HAP-1 (cell line): Measurements from ENCODE around the gene PWWP2A.

Experiments
- DNase-seq, 2 experiments: peaks; one replicate each; pipeline ENCODE4 v3.0.0-alpha.2; 2016 to 2020; ENCODE audit warnings: low spot score in 2 of 2
- H3K27me3 ChIP-seq: fragments of 250-450 bp; sonication (Bioruptor Pico); 2 replicates; pipeline ENCODE4 v1.5.1; 2020; ENCODE audit warnings: low read depth, mild to moderate bottlenecking, moderate library complexity
- H3K36me3 ChIP-seq: fragments of 250-450 bp; sonication (Bioruptor Pico); replicated peaks from 2 replicates; pipeline ENCODE4 v1.5.1; 2020; ENCODE audit warnings: mild to moderate bottlenecking
- H3K4me1 ChIP-seq: fragments of 250-450 bp; sonication (Bioruptor Pico); 2 replicates; pipeline ENCODE4 v1.5.1; 2020; ENCODE audit warnings: mild to moderate bottlenecking
- H3K4me3 ChIP-seq: fragments of 250-450 bp; sonication (Bioruptor Pico); 2 replicates; pipeline ENCODE4 v1.5.1; 2020; ENCODE audit warnings: mild to moderate bottlenecking, moderate library complexity
- H3K9me3 ChIP-seq: fragments of 250-450 bp; sonication (Bioruptor Pico); 2 replicates; pipeline ENCODE4 v1.5.1; 2020; ENCODE audit warnings: mild to moderate bottlenecking, moderate library complexity
- in situ Hi-C: fragments of 300-500 bp; cut with MboI; formaldehyde crosslinking; loops from 3 replicates; pipeline ENCODE4 v1.14.3; 2020; ENCODE audit warnings: low sequenced_read_pairs, inconsistent platforms, mixed read lengths

PWWP2A gene

DNA sequence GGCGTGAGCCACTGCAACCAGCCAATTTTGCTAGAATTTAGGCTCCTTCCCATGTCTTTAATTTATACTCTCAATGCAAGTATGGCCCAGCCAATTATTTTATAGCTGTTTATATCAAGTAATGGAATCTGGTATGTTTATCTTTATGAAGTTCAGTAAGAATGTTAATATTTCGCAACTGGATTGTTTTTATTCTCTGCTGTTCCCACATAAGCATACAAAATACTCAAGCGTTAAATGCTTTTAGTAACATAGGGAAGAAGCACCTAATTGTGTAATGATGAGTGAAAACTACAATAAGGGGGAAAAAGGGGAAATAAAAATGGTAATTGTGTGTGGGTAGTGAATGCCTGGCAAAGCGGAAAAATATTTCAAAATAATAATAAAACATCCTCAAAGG, 21.3 kb downstream of the PWWP2A start:
- no peak overlapping the region for H3K4me3 ChIP-seq
- no peaks in the 10 kb centered on the region for H3K4me1 ChIP-seq
- H3K9me3 ChIP-seq = no peaks in the 10 kb centered on the region
- in situ Hi-C loops = no loop called here
- peaks cover 12% of the 10 kb centered on the region for H3K36me3 ChIP-seq
- no peak for DNase-seq
- no peaks in the 10 kb centered on the region for H3K27me3 ChIP-seq

DNA sequence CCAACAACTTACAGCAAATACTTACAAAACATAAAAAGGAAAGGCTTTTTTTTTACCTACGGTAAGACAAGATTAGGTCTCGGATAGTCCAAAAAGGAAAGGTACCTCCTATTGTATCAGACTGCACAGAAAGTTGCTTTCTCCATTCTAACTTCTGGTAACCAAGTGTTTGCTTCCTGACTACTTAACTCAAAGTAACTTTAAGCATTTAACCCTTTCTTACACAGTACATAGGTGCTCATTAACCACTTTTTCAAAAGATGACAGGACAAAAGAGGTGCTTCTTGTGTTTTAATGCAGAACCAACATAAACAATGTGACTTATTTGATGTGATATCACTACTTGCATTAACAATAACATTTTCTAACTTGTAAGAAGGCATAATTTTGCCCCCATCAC, 23.1 kb downstream of the PWWP2A start:
- Histone ChIP-seq H3K27me3 (no peaks in the 10 kb centered on the region), H3K36me3 (peaks cover 15% of the 10 kb centered on the region), H3K4me1 (no peaks in the 10 kb centered on the region), H3K9me3 (no peaks in the 10 kb centered on the region), H3K4me3 (no peak overlapping the region)
- in situ Hi-C loops = no loop called here
- DNase-seq = no peak

DNA sequence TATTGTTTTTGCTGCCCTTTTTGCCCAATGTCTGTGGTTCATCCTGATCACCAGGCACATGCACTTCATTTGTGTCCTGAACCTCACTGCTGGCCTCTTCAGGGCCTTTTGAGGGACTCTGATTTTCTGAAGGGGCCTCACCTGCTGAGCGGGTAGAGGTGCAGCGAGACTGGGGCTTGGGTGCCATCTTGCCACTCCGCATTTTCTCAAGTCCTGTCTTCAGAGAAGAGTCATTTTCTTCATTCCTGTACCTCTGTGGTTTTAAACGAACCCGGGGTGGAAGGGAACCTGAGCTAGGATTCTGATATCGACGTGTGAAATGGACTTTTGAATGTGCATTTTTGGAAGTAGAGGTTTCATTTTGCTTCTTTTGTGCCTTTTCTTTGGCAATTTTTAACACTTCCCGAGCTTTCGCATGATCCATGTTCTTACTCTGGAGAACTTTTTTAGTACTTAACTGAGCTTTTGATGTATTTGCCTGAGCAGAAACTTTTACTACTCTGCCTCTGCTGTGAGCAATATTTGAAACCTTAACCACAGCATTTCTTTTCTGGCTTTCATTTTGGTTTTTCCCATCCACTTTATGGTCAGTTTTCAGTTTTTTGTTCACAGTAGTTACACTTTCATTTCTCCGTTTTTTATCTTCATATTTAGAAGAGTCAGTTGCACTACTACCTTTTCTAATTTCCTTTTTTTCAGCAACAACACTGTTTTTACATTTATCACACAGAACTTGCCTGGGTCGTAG, 26.1 kb downstream of the PWWP2A start:
- DNase-seq = no peak
- no peak overlapping the region for H3K4me3 ChIP-seq
- peaks cover 15% of the 10 kb centered on the region for H3K36me3 ChIP-seq
- H3K9me3 ChIP-seq = no peaks in the 10 kb centered on the region
- H3K27me3 ChIP-seq = no peaks in the 10 kb centered on the region
- in situ Hi-C loops = no loop called here
- no peaks in the 10 kb centered on the region for H3K4me1 ChIP-seq

DNA sequence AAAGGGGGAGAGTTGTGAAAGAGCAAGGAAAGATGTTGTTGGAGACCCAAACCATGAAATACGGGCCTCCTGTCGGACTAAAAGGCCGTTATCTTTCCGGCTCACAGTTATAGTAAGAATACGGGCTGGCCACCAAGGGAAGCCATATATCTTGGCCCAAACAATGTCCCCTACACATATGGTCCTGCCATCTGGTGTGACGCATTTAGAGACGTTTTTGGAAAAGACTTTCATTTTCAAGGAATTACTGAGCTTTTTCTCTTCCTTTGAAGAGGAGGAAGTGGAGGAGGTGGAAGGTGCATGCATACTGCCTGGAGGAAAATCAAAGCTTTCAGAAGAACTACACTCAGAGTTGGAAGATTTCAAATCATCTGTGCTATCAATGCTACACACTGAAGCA, 26.7 kb downstream of the PWWP2A start:
- no peak overlapping the region for H3K4me3 ChIP-seq
- no peak for DNase-seq
- no peaks in the 10 kb centered on the region for H3K9me3 ChIP-seq
- no peaks in the 10 kb centered on the region for H3K4me1 ChIP-seq
- peaks cover 10% of the 10 kb centered on the region for H3K36me3 ChIP-seq
- in situ Hi-C loops = no loop called here
- H3K27me3 ChIP-seq = no peaks in the 10 kb centered on the region

DNA sequence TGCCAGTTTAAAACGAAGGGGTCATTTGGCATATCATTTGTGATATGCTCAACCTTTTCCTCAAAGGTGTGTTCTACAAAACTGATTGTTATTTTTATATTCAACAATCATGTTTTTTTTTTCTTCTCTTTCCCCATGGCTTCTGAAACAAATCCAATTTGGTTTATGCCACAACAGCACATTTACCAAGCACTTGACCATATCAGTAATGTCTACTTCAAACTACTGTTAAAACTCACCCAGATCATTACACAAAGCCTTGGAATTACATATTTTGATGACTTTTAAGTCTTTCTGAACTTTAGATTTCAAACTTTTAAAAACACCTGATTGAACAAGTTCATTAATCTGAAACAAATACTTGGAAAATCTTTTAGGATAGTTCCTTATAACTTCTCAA, 29.2 kb downstream of the PWWP2A start:
- Histone ChIP-seq H3K27me3 (no peaks in the 10 kb centered on the region), H3K4me3 (no peak overlapping the region), H3K36me3 (peaks cover 10% of the 10 kb centered on the region), H3K9me3 (no peaks in the 10 kb centered on the region), H3K4me1 (no peaks in the 10 kb centered on the region)
- in situ Hi-C loops = no loop called here
- DNase-seq = no peak

DNA sequence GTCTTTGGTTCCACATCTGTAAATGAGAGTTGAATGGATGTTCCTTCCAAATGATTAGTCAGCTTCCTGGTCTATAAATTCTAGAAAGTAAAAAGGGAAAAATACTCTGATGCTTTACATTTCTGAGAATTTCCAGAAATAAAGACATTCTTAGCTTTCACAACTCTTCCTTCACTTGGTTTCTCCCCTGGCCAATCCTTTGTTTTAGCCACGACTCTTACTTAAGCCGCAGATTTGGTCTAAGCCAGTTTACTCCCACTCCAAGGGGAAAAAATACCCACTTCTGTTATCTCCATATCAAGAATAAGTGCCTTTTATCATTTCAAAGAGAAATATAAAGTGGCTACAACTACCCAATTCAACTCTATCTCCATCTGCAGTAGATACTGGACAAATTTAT, 29.7 kb downstream of the PWWP2A start:
- no peak for DNase-seq
- Histone ChIP-seq H3K27me3 (no peaks in the 10 kb centered on the region), H3K4me3 (no peak overlapping the region), H3K9me3 (no peaks in the 10 kb centered on the region), H3K36me3 (peaks cover 10% of the 10 kb centered on the region), H3K4me1 (no peaks in the 10 kb centered on the region)
- in situ Hi-C loops = no loop called here

DNA sequence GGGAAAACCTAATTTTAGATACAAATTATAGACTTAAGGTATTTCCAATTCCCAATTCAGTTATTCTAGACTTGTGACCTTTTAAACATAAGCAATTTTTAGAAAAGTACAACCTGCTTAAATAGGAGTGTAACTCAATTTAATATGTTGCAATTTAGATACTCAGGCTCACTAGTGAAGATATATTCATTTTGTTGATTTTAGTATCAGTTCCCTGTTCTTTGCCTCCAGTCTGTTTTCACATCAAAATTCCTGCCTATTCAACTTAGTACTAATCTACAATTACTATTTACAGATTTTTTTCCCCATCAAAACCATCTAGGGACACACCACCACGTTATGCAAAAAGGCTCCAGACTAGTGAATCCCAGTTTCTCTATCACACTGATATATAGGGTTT, 30.4 kb downstream of the PWWP2A start:
- in situ Hi-C loops = no loop called here
- no peak for DNase-seq
- no peaks in the 10 kb centered on the region for H3K4me1 ChIP-seq
- no peaks in the 10 kb centered on the region for H3K27me3 ChIP-seq
- H3K9me3 ChIP-seq = no peaks in the 10 kb centered on the region
- peaks cover 12% of the 10 kb centered on the region for H3K36me3 ChIP-seq
- H3K4me3 ChIP-seq = no peak overlapping the region

DNA sequence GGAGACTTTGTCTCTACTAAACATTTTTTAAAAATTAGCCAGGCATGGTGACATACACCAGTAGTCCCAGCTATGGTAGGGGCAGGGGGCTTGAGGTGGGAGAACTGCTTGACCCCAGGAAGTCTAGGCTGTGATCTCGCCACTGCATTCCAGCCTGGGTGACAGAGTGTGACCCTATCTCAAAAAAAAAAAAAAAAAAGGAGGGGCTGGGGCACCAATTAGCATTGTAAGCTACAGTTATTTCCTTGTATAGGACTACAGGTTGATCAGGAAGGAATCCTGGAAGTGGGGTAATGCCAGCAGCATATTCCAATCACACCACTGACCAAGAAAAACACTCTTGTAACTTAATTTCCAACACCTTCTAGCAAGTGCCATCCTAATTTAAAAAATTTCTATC, 32.1 kb downstream of the PWWP2A start:
- no peak for DNase-seq
- Histone ChIP-seq H3K4me3 (no peak overlapping the region), H3K4me1 (no peaks in the 10 kb centered on the region), H3K36me3 (peaks cover 2% of the 10 kb centered on the region), H3K27me3 (no peaks in the 10 kb centered on the region), H3K9me3 (no peaks in the 10 kb centered on the region)
- in situ Hi-C loops = no loop called here

DNA sequence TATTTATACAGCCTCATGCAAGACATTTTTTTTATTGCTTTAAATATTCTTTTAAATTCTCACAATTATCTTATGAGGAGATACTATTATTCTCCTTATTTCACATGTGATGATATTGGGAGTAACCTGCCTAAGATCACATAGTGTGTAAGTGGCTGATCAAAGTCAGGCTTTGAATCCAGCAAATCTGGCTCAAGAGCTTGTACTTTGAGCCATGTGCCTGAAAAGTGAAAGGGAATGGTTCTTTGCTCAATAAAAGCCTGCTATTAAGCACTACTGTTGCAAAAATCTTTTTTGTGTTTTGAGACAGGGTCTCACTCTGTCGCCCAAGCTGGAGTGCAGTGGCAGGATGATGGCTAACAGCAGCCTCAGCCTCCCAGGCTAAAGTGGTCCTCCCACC, 35.1 kb downstream of the PWWP2A start:
- in situ Hi-C loops = no loop called here
- no peaks in the 10 kb centered on the region for H3K27me3 ChIP-seq
- no peaks in the 10 kb centered on the region for H3K4me1 ChIP-seq
- peaks cover 2% of the 10 kb centered on the region; the same call in 1 of the 2 replicates for H3K36me3 ChIP-seq
- H3K4me3 ChIP-seq = no peak overlapping the region
- no peak for DNase-seq
- no peaks in the 10 kb centered on the region for H3K9me3 ChIP-seq

DNA sequence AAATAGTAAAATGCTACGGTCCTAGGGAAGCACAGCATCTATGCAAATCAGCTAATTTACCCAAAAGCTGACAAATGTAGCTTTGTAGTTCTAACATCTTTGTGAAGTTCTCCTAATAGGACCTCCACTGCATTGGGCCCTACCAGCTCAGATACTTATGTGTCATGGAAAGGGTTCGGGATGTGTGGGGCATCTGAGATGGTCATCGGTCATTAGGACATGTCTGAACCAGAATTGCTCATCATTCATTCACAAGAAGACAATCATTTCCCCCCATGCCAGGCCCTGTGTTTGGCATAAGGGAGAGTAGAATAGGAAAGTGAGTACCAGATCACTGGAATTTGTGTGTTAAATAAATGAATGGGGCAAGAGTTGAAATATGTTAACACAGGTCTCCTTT, 35.7 kb downstream of the PWWP2A start:
- Histone ChIP-seq H3K36me3 (peaks cover 2% of the 10 kb centered on the region; the same call in 1 of the 2 replicates), H3K4me3 (no peak overlapping the region), H3K9me3 (no peaks in the 10 kb centered on the region), H3K4me1 (no peaks in the 10 kb centered on the region), H3K27me3 (no peaks in the 10 kb centered on the region)
- in situ Hi-C loops = no loop called here
- DNase-seq = no peak

DNA sequence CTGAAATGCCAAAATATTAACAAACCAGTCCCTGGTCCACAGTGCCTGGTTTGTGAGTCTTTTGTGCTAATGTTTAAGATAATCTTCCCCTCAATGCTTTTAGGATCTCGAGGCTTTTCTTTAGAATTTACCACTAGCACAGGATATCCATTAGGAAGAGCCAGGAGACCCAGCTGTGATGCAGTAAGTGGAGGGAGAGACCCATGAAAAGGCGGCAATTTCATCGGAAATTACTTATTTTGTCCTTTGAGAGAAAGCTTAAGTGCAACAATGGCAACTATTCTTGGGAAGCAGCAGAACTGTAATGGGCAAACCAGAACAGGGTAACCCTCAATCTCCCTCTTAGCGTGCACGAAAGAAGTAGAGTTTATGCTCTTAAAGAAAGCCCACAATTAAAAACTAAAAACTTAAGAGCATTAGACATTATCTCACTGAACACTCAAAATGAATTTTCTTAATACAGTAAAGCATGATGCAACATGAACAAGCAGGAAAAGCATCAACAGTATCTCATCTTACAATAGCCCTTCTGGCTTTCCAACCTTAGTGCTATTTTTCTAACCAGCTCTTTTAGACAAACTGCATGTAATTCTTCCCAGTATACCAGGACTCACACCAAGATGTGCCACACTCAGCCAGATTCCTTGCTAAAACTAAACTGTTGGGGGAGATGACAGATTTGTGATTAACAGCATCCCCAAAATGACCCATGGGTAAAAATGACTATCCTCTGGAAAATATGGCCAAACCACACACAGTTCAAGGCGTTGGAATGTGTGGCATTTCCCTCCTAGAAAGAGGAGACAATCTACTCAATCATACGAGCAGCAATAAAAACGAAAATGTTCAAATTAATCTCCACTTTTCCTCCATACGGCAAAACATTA, 36.4 kb downstream of the PWWP2A start:
- in situ Hi-C loops = no loop called here
- no peaks in the 10 kb centered on the region for H3K9me3 ChIP-seq
- H3K4me1 ChIP-seq = no peaks in the 10 kb centered on the region
- no peak for DNase-seq
- H3K36me3 ChIP-seq = peaks cover 2% of the 10 kb centered on the region; the same call in 1 of the 2 replicates
- no peaks in the 10 kb centered on the region for H3K27me3 ChIP-seq
- H3K4me3 ChIP-seq = no peak overlapping the region

DNA sequence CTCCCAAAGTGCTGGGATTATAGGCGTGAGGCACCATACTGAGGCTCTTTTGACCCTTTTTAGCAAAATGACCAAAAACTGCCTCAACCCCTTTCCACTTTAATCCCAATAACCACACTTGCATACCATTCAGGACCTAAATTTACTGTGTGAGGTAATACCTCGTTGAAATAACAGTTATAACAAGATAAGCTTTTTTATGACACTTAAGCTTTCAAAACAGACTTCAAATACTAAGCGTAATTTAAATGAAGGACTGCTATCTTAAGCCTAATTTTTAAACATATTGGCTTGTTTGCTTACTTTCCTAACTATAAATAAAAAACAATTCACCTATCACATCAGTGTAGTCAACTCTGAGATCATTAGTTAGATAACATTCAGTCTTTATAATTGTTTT, 37.8 kb downstream of the PWWP2A start:
- in situ Hi-C loops = no loop called here
- Histone ChIP-seq H3K27me3 (no peaks in the 10 kb centered on the region), H3K36me3 (peaks cover 3% of the 10 kb centered on the region), H3K9me3 (no peaks in the 10 kb centered on the region), H3K4me3 (no peak overlapping the region), H3K4me1 (no peaks in the 10 kb centered on the region)
- DNase-seq = no peak

DNA sequence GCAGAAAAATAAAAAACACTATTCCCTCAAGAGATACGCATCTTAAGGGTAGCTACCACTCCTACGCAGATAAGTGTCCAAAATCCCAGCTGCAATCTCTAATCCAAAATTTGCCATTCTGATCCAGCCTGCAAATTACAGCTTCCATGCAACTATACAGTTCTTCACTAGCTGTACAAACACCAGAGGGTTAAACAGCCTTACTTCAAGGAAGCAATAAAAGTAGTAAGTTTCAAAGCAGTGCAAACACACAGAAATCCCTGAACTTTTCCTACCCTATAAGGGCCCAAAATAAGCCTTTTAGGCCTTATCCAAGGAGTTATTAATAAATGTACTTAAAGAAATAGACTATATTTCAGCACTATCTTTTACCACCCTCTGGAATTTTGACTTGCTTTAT, 39.5 kb downstream of the PWWP2A start:
- Histone ChIP-seq H3K4me3 (no peak overlapping the region), H3K27me3 (no peaks in the 10 kb centered on the region), H3K4me1 (no peaks in the 10 kb centered on the region), H3K9me3 (no peaks in the 10 kb centered on the region), H3K36me3 (peaks cover 6% of the 10 kb centered on the region)
- in situ Hi-C loops = no loop called here
- no peak for DNase-seq

DNA sequence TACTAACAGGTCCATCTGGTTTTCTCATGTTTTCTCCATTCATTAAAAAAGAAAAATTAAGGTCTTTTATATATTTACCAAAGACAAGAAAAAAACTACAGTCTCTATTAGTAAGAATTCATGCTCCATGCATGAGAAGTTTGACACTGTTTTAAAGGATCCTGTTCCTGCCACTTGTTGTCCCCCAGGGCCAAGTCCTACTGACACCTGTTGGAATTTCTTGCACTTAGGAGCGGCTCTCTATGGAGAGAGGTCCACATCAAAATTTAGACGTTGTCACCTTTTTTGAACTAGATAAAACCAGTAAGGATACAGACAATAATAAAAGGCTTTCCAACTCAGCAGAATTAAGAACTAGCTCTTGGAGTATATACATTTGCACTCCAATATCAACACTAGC, 42.3 kb downstream of the PWWP2A start:
- Histone ChIP-seq H3K9me3 (no peaks in the 10 kb centered on the region), H3K4me1 (no peaks in the 10 kb centered on the region), H3K4me3 (no peak overlapping the region), H3K36me3 (peaks cover 4% of the 10 kb centered on the region; the same call in 1 of the 2 replicates), H3K27me3 (no peaks in the 10 kb centered on the region)
- DNase-seq = no peak
- in situ Hi-C loops = no loop called here
